Mesenchymal stem cell (in vitro differentiated cells and primary cell): Measurements from ENCODE around the gene PLK3.
A peak's percentile ranks its signal among the peaks of the same experiment; 100 is the strongest.

ENCODE experiments used
- DNase-seq: peaks from one replicate; pipeline ENCODE4 v3.0.0-alpha.2; 2013
- H2AFZ ChIP-seq: one replicate; pipeline ENCODE4 v1.6.1; 2013; ENCODE audit warnings: low read depth, mild to moderate bottlenecking, control low read depth, inconsistent platforms, low read length, moderate library complexity
- H2AK5ac ChIP-seq: 2 replicates; pipeline ENCODE4 v1.6.1; 2013; ENCODE audit warnings: low read length, moderate library complexity, mild to moderate bottlenecking, inconsistent platforms; ENCODE audit not compliant: severe bottlenecking
- H2BK120ac ChIP-seq: one replicate; pipeline ENCODE4 v1.6.1; 2013; ENCODE audit warnings: low read depth, mild to moderate bottlenecking, inconsistent platforms, low read length, moderate library complexity
- H2BK12ac ChIP-seq, 2 experiments: one replicate each; pipeline ENCODE4 v1.6.1; 2013; ENCODE audit warnings: inconsistent platforms in 2 of 2, low read length in 2 of 2, mild to moderate bottlenecking in 2 of 2, moderate library complexity in 2 of 2, control low read depth in 1 of 2
- H2BK15ac ChIP-seq: one replicate; pipeline ENCODE4 v1.6.1; 2013; ENCODE audit warnings: mild to moderate bottlenecking, low read depth, inconsistent platforms; ENCODE audit not compliant: poor library complexity, severe bottlenecking
- H2BK5ac ChIP-seq: 2 replicates; pipeline ENCODE4 v1.6.1; 2013; ENCODE audit warnings: low read depth, mild to moderate bottlenecking, low read length, control low read depth, inconsistent platforms; ENCODE audit not compliant: poor library complexity, severe bottlenecking
- H3K14ac ChIP-seq, 2 experiments: one replicate each; pipeline ENCODE4 v1.6.1; 2013; ENCODE audit warnings: inconsistent platforms in 2 of 2, low read length in 2 of 2, control low read depth in 1 of 2, mild to moderate bottlenecking in 1 of 2, moderate library complexity in 1 of 2
- H3K18ac ChIP-seq, 2 experiments: one replicate each; pipeline ENCODE4 v1.6.1; 2013; ENCODE audit warnings: inconsistent platforms in 2 of 2, low read length in 2 of 2, control low read depth in 1 of 2, low read depth in 1 of 2, mild to moderate bottlenecking in 1 of 2
- H3K23ac ChIP-seq, 2 experiments: one replicate each; pipeline ENCODE4 v1.6.1; 2013; ENCODE audit warnings: inconsistent platforms in 2 of 2, low read length in 2 of 2, mild to moderate bottlenecking in 2 of 2, moderate library complexity in 2 of 2, control low read depth in 1 of 2
- H3K27ac ChIP-seq: 2 replicates; pipeline ENCODE4 v1.5.1; 2013; ENCODE audit warnings: mild to moderate bottlenecking, moderate library complexity, low read length, control low read depth, inconsistent platforms; ENCODE audit not compliant: poor library complexity, severe bottlenecking
- H3K27me3 ChIP-seq, 2 experiments: 2 replicates each; pipeline versions ENCODE4 v1.6.1 to v1.7.0; 2013; ENCODE audit warnings: low read length in 2 of 2, mild to moderate bottlenecking in 2 of 2, moderate library complexity in 2 of 2, control low read depth in 1 of 2, inconsistent platforms in 1 of 2; ENCODE audit not compliant: control insufficient read depth in 1 of 2, insufficient read depth in 1 of 2
- H3K36me3 ChIP-seq, 2 experiments: 2 replicates each; pipeline versions ENCODE4 v1.6.1 to v1.7.0; 2013; ENCODE audit warnings: low read length in 2 of 2, control low read depth in 1 of 2, inconsistent platforms in 1 of 2, low read depth in 1 of 2, mild to moderate bottlenecking in 1 of 2; ENCODE audit not compliant: insufficient read depth in 2 of 2, control insufficient read depth in 1 of 2
- H3K4ac ChIP-seq, 2 experiments: one replicate each; pipeline ENCODE4 v1.6.1; 2013; ENCODE audit warnings: inconsistent platforms in 2 of 2, low read length in 2 of 2, mild to moderate bottlenecking in 2 of 2, moderate library complexity in 2 of 2, control low read depth in 1 of 2, low read depth in 1 of 2
- H3K4me1 ChIP-seq: 2 replicates; pipeline ENCODE4 v1.6.1; 2013; ENCODE audit warnings: low read depth, low read length, control low read depth; ENCODE audit not compliant: control insufficient read depth, insufficient read depth
- H3K4me2 ChIP-seq: 2 replicates; pipeline ENCODE4 v1.6.1; 2013; ENCODE audit warnings: low read length, mild to moderate bottlenecking, inconsistent platforms; ENCODE audit not compliant: poor library complexity, severe bottlenecking
- H3K4me3 ChIP-seq, 2 experiments: 2 replicates each; pipeline versions ENCODE4 v1.5.1 to v1.7.0; 2013; ENCODE audit warnings: low read length in 2 of 2, mild to moderate bottlenecking in 2 of 2, control low read depth in 1 of 2, low read depth in 1 of 2; ENCODE audit not compliant: insufficient read depth in 1 of 2
- H3K79me1 ChIP-seq: replicated peaks from 2 replicates; pipeline ENCODE4 v1.6.1; 2013; ENCODE audit warnings: mild to moderate bottlenecking, control low read depth, low read length, inconsistent platforms; ENCODE audit not compliant: poor library complexity, severe bottlenecking
- H3K9ac ChIP-seq: 2 replicates; pipeline ENCODE4 v1.7.0; 2013; ENCODE audit warnings: mild to moderate bottlenecking, low read length, moderate library complexity
- H3K9me3 ChIP-seq: 2 replicates; pipeline ENCODE4 v1.7.0; 2013; ENCODE audit warnings: mild to moderate bottlenecking, low read length; ENCODE audit not compliant: control insufficient read depth
- H4K8ac ChIP-seq: one replicate; pipeline ENCODE4 v1.6.1; 2013; ENCODE audit warnings: inconsistent platforms, mild to moderate bottlenecking, low read length, moderate library complexity
- H4K91ac ChIP-seq: one replicate; pipeline ENCODE4 v1.6.1; 2013; ENCODE audit warnings: mild to moderate bottlenecking, low read length, inconsistent platforms
- WGBS: methylation state at CpG from one replicate; pipeline ENCODE4 v1.1.7; 2013; ENCODE audit warnings: mixed read lengths; 5-methylcytosine and 5-hydroxymethylcytosine counted together

The PLK3 gene

GRCh38 chr1:44819608-44820327 lies 19.6 kb downstream of the PLK3 start:
- peak overlapping the region; percentile 66 for H2AK5ac ChIP-seq
- H3K9ac ChIP-seq, result peak overlapping the region; percentile 90
- H3K4ac ChIP-seq, result peak overlapping the region; percentile 82 to 90
- H3K36me3 ChIP-seq, result peaks cover 6 to 21% of the 10 kb centered on the region in 2 experiments
- peak overlapping the region; percentile 75 for H2AFZ ChIP-seq
- H2BK5ac ChIP-seq, result peak overlapping the region; percentile 100
- H3K27ac ChIP-seq, result peak overlapping the region; percentile 97
- 2% methylated on average over 31 of the region's 33 CpGs for WGBS
- peak overlapping the region in 1 of 2 experiments; percentile 76 for H3K14ac ChIP-seq
- H3K23ac ChIP-seq, result no peak overlapping the region
- H3K4me3 ChIP-seq, result peak overlapping the region; percentile 58 to 76
- H3K18ac ChIP-seq, result peak overlapping the region; percentile 98 to 99
- H3K27me3 ChIP-seq, result no peaks in the 10 kb centered on the region
- peak; percentile 97 for DNase-seq
- H3K79me1 ChIP-seq, result no peaks in the 10 kb centered on the region
- H2BK12ac ChIP-seq, result peak overlapping the region; percentile 11 to 50
- H4K8ac ChIP-seq, result peak overlapping the region; percentile 96
- peak overlapping the region; percentile 74 for H2BK15ac ChIP-seq
- H3K4me2 ChIP-seq, result peak overlapping the region; percentile 83
- peaks cover 14% of the 10 kb centered on the region for H3K4me1 ChIP-seq
- H4K91ac ChIP-seq, result peak overlapping the region; percentile 100
- peak overlapping the region; percentile 29 for H2BK120ac ChIP-seq
- no peaks in the 10 kb centered on the region for H3K9me3 ChIP-seq

GRCh38 chr1:44820328-44821239 lies 20.4 kb downstream of the PLK3 start:
- H4K8ac ChIP-seq, result peak overlapping the region; percentile 96
- no peak for DNase-seq
- 63% methylated on average over 25 of the region's 25 CpGs for WGBS

DNA sequence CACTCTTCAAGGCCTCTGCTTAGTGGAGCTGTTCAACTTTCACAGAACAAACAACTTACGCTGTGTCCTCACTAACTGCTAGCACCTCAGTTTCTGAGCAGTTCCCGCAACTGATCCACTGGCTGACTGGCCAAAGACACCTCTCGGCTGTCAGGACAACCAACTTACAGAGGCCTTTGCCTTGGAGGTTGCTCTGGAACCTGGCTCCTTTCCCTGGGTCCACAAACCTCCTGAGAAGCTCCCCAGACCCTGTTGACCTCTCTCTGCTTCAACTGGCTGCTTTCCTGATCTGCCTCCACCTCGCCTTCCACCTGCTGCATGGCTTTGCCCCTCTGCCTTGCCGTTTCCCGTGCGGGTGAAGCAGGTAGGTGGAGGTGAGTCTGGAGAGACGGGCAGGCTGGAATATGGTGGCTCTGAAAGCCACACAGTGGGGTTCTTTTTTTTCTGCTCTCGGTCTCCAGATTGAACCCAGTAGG lies 21.1 kb downstream of the PLK3 start:
- no peaks in the 10 kb centered on the region for H3K27me3 ChIP-seq
- no peak for DNase-seq
- no peak overlapping the region for H3K4me3 ChIP-seq
- H4K91ac ChIP-seq, result no peak overlapping the region
- H3K4me1 ChIP-seq, result peaks cover 13% of the 10 kb centered on the region
- no peak overlapping the region for H2AK5ac ChIP-seq
- peak overlapping the region; percentile 90 for H3K9ac ChIP-seq
- H2BK12ac ChIP-seq, result peak overlapping the region; percentile 7 to 59
- H3K4ac ChIP-seq, result no peak overlapping the region
- H2BK15ac ChIP-seq, result no peak overlapping the region
- H3K18ac ChIP-seq, result no peak overlapping the region
- no peak overlapping the region for H2BK120ac ChIP-seq
- no peak overlapping the region for H3K14ac ChIP-seq
- no peaks in the 10 kb centered on the region for H3K79me1 ChIP-seq
- H3K4me2 ChIP-seq, result no peak overlapping the region
- WGBS, result 96% methylated on average over 8 of the region's 9 CpGs
- H3K36me3 ChIP-seq, result peaks cover 3 to 8% of the 10 kb centered on the region in 2 experiments
- H2BK5ac ChIP-seq, result no peak overlapping the region
- H4K8ac ChIP-seq, result no peak overlapping the region
- no peak overlapping the region for H2AFZ ChIP-seq
- no peak overlapping the region for H3K27ac ChIP-seq
- H3K9me3 ChIP-seq, result no peaks in the 10 kb centered on the region
- no peak overlapping the region for H3K23ac ChIP-seq

More at GRCh38 chr1:44820328-44821239, 20.4 kb downstream of the PLK3 start:
- peak overlapping the region; percentile 83 for H3K4me2 ChIP-seq
- H3K4me1 ChIP-seq, result peaks cover 12% of the 10 kb centered on the region
- H3K4ac ChIP-seq, result peak overlapping the region; percentile 82 to 90
- peak overlapping the region; percentile 58 to 76 for H3K4me3 ChIP-seq
- peak overlapping the region; percentile 29 for H2BK120ac ChIP-seq
- no peak overlapping the region for H3K23ac ChIP-seq
- no peak overlapping the region for H2BK5ac ChIP-seq
- H2AFZ ChIP-seq, result peak overlapping the region; percentile 75
- H2BK12ac ChIP-seq, result peak overlapping the region; percentile 11 to 59
- peak overlapping the region; percentile 22 for H2AK5ac ChIP-seq
- H3K27me3 ChIP-seq, result no peaks in the 10 kb centered on the region
- H3K9ac ChIP-seq, result peak overlapping the region; percentile 90
- no peaks in the 10 kb centered on the region for H3K79me1 ChIP-seq
- H2BK15ac ChIP-seq, result peak overlapping the region; percentile 74
- H3K27ac ChIP-seq, result peak overlapping the region; percentile 97
- H3K36me3 ChIP-seq, result peaks cover 3 to 13% of the 10 kb centered on the region in 2 experiments
- peak overlapping the region in 1 of 2 experiments; percentile 8 for H3K14ac ChIP-seq
- peak overlapping the region; percentile 98 to 99 for H3K18ac ChIP-seq
- peak overlapping the region; percentile 100 for H4K91ac ChIP-seq
- no peaks in the 10 kb centered on the region for H3K9me3 ChIP-seq
